GM18508 (cell line): Measurements from ENCODE around the gene PIWIL4.

Experiments
- ATAC-seq: cut with Tn5 transposase; IDR thresholded peaks from one replicate; pipeline ENCODE4 v1.9.1; 2021; ENCODE audit warnings: moderate number of reproducible peaks; ENCODE audit not compliant: insufficient read depth, unreplicated experiment

The PIWIL4 gene

DNA sequence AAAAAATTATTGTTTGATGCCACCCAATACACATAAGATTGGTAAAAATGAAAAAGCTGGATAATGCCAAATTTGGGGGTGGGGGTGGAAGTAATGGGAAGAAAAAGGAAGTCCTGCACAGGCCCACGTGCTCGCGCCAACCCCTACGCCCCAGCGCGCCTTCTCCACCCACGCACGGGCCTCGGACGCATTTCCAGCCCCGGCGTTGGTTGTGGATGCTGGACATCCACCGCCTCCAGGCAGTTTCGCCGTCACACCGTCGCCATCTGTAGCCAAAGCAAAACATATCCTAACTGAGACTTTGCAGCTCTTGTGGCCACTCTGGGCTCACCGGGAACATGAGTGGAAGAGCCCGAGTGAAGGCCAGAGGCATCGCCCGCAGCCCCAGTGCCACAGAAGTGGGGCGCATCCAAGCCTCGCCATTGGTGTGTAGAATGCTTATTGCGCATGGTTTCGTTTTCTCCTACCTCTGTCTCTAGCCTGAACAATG, at the start of gene PIWIL4:
Gene PIWIL4, plus strand, starts transcription at position 188 of the 490 bp plus-strand sequence. Its CDS starts 151 bp downstream, at position 339.
- ATAC-seq = no peak

DNA sequence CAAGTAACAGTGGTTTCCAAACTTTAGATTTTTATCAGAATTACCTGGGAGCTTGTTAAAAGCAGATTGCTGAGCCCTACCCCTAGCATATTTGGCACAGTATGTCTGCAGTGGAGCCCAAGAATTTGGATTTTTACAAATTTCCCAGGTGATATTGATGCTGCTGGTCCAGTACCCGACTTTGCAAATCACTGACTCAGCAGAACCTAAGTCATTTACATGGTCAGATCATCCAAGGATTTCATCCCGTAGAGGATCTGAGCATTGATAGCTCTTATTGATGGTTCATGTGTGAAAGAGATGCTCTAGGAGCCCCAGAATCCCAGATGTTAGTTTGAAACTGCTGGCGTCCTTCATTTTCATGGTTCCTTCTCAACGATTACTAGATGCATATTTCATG, 48.9 kb upstream of the PIWIL4 start:
- no peak for ATAC-seq

DNA sequence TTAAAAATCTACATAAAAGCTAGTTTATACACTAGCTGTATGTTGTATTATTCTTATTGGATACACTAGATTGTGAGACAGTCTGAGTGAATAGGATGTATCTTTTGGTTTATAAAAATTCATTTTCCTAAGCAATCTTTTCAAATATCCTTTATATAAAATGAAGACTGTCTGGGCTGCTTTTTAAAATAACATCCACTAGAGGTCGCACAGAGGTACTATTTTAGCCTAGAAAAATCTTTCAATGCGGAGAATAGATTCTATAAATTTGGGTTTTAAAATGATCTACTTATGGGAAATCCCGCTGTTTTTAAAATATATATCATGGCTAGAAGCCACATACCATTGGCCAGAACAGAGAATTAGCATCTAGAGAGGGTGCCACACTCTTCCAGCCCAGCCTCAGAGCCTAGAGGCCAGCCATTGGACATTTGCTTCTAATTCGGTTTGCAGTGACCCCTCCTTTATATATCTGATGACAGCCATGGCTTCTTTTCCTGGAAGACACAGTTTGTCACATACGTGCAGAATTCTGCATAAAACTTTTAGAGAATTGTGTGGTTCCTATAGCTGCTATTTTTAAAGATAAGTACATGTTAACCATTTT, 47.6 kb upstream of the PIWIL4 start:
- ATAC-seq = no peak

DNA sequence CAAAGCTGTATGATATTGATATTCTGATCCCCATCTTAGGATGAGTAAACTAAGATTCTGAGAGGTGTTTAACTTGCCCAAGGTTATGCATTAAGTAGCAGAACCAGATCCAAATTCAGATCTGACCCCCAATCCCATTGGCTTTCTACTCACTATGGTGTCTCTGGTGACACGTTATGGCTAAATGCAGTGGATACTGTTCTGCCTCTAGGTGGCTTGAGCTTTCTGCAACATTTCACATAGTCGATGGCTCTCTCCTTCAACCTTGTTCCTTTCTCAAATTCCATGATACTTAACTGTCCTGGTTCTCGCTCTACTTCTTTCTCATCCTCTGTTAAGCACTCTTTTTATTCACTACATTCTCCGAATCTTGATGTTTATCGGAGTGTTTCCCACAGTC, 45.5 kb upstream of the PIWIL4 start:
- no peak for ATAC-seq

DNA sequence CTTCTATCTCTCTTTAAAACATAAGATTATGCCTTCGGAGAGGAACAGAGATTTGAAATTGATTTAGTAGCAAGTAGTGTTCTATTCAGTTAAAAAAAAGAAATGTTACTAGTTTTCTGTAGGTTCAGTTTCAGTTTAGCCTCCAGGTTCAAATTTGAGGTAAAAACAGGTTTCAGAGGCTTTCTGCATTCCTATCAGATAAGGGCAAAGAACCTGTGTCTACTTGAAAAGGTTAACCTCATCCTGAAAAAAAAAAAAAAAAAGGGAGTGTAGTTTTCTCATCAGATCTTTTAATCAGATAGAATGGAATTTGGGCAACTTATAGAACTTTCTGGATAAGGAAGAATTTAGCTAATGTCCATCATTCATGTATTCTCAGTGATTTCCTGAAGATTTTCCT, 42.8 kb upstream of the PIWIL4 start:
- ATAC-seq = no peak

DNA sequence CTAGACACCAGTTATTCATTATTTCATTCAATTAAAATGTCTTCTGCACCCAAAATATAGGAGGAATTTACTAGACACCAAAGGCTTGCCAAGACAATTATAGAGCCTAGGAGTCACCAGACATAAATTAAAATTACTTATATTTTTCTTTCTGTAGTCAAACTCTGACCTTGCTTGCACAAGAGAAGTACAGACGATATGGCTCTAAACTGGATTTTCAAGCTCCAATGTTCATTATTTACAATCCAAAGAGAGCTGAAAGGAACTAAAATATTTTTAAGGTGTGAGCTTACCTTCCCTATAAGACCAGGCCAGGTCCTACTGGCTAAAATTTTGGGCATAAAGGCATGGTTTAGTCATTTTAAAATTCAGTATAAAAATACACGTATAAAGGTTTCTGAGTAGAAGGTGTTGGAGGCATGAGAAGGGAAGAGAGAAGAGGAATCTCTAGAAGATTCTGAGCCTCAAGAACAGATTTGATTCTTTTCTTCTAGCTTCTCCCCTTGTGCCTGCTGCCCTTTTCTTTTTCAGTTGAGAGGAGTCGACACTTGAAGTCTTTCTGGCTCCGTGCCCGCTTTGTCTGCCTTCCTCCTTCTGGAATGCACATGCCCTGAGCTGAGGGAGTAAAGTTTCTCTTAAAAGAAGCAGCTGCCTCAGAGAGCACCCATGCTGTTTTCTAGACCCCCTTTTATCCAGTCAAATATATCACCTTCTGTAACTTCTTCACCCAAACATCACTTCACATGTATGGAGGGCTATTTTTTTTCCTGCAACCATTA, 41.4 kb upstream of the PIWIL4 start:
- no peak for ATAC-seq

DNA sequence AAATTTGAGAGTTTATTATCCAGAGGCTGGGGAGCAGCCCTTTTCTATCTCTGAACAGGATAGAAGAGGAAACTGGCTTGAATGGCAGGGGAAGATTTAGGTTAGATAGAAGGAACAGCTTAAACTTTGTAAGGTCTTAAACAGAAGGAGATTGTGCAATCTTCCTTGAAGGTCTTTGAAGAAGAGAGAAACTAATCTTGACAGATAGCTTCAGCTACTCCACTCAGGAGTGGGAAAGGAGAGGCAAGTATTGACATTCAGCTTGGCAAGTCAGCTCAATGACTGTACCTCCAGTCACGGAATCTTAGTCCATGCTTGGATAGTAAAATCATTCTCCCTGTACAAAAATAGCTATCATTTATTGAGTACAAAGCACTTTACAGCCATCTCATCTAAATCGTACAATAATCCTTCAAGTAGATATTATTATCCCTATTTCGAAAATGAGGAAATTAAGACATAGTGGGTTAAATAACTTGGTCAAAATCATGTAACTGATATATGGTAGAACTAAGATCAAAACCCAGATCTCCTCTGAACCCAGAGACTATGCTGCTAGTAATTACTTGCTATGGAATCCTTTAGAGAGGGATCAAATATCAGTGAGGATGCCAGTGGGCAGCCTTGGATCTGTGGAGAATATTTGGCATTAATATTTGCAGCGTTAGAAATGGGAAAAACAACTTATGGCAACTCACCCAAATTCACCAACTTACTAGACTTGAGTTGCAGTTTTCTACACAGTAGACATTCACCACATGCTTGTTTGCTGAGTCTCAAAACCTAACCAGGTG, 40.3 kb upstream of the PIWIL4 start:
- no peak for ATAC-seq

DNA sequence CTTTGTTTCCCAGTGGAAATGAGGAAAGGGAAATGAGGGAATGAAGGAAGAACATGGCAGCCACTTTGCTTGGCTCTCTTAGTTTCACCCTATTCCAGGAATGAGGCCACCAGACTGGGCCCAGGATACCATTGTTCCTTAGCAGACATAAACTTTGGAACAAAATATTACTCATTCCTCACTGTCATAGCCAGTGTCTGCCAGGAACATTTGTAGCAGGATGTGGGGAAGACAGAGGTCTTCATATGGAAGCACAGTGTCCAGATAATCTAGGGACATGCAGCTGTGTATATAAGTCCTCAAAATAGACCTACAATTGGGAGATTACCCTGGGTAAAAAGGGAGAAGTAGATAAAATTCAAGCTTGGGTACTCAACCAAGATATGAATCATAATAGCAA, 38.6 kb upstream of the PIWIL4 start:
- ATAC-seq = no peak

DNA sequence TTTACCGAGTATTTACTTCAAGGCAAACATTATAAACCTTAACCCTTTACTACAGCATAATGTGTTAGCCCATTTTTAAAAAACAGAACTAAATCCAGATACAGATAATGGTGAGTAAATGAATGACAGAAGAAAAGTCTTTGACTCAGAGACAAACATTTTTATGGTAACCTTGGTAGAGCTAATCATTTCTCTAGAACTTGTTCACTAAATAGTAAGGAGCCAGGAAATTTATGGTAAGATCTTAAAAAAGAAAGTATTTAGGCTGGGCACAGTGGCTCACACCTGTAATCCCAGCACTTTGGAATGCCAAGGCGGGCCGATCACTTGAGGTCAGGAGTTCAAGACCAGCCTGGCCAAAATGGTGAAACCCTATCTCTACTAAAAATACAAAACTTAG, 35.0 kb upstream of the PIWIL4 start:
- ATAC-seq = no peak

DNA sequence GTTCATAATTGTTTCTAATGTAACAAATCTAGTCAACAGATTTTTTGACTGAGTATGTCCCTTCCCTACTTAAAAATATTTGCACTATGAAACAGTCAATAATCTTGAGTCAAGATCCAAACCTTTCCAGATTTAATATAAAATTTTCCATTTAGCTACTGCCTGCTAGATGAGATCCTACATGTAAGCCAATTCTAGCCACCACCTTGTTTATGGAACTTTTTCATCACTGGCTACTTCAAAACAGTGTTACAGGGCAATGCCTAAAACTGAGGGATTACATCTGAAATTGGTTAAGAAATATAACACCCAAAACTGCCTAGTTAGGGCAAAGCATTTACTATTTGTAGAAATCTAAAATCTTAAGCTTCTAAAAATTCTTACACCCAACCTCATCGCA, 34.0 kb upstream of the PIWIL4 start:
- ATAC-seq = no peak

DNA sequence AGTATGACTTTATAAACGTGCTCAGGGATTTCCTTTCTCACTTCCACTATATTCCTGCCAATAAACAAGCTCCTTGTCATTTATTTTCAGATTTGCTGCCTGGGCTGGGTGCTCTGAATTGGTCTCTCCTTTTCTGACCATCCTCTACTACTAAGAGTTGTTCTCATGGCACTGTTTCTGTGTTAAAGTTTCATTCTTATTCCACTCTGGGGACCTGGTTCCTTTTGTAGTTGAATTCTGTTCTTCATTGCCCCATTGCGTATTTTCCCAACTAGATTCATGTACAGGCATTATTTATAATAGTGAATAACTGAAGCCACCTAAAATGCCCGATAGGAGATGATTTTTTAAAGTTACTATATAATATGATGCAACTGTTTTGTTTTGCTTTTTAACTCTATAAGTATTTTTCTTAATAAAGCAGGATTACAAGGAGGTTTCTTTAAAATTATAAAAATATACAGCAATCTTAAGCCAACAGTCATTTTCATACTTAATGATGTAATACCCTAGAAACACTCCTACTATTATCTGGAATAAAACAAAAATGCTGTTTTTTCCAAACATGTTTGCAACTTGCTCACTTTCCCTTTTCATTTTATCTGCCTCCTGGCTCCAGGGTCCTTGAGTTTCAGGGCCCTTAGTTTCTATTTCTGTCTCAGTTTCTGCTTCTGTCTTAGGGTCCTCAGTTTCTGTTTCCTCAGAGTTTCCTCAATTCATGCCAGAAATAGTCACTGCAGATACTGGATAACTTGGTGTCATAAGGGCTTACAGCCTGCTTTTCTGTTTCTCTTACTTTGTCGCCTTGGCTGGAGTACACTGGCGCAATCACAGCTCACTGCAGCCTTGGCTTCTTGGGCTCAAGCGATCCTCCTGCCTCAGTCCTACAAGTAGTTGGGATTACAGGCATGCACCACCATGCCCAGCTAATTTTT, 33.2 kb upstream of the PIWIL4 start:
- ATAC-seq = no peak

DNA sequence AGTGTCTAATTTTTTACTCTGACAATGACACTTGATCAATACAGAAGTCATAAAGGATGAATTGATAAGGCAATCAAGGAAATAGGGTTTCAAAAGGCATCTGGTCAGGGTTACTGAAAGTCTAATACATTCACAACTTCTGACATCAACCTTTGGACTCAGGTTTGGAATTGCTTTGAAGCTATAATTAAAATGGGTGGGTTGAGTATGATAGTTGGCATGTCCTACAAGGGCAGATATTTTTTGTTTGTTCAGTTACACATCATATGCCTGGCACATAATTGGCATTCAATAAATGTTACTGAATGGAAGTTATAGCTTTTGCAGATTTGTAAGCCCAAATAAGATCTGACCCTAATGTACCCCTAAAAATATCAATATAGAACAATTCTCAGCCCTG, 30.8 kb upstream of the PIWIL4 start:
- no peak for ATAC-seq

DNA sequence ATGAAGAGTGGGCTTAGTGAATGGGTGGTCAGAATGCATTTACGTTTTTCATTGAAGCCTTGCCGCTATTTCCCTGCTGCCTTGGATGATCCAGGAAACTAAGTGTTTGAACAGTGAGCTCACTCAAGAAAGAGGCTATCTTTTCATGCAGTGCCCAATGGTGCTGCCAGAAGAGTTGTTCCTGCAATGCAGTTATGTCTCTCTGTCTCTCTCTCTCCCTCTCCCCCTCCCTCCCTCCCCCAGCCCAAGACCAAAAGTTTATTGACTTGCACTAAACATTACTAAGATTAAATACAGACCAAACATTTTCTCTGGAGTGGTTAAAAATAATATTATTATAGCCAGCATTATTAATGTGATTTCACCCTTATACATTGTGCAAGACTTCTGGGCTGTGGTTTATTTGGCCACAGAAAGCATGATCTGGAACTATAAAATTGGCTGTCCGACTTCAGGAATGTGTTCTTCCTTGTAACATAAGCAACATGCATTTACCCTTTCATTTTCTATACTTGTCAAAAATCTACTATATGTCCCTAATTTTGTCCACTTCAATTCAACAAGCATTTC, 30.1 kb upstream of the PIWIL4 start:
- ATAC-seq = no peak

DNA sequence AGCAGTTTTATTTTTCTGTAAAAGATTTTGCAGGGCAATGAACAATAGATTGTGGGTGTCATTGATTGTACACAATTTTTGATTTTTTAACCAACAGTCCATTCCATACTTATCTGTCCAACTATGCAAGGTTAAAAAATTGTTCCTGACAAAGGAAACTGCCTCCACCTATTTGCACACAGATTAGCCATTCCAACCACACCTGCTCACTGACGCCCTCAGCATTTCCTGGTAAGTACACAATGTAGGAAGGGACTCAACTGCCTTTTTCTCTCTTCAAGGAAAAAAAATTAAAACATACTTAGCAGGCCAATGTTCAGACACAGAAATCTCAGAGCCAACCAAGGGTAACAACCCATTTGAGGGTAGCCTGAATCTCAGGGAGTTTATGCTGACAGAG, 27.7 kb upstream of the PIWIL4 start:
- ATAC-seq = no peak

DNA sequence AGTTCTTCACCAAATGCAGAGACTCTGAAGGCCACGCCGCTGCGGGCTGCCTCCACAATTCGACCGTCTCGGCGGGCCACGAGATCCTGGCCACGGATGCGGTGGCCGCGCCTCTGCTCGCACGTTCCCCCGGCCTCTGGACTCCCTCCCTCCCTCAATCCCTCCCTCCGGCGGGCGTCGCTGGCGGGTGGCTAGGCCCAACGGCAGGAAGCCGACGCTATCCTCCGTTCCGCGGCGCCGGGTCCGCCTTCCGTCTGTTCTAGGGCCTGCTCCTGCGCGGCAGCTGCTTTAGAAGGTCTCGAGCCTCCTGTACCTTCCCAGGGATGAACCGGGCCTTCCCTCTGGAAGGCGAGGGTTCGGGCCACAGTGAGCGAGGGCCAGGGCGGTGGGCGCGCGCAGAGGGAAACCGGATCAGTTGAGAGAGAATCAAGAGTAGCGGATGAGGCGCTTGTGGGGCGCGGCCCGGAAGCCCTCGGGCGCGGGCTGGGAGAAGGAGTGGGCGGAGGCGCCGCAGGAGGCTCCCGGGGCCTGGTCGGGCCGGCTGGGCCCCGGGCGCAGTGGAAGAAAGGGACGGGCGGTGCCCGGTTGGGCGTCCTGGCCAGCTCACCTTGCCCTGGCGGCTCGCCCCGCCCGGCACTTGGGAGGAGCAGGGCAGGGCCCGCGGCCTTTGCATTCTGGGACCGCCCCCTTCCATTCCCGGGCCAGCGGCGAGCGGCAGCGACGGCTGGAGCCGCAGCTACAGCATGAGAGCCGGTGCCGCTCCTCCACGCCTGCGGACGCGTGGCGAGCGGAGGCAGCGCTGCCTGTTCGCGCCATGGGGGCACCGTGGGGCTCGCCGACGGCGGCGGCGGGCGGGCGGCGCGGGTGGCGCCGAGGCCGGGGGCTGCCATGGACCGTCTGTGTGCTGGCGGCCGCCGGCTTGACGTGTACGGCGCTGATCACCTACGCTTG, 23.2 kb upstream of the PIWIL4 start, which contains the start of gene FUT4:
Gene FUT4, plus strand, starts transcription at position 227 of the 951 bp plus-strand sequence. Its CDS starts 213 bp downstream, at position 440.
- ATAC-seq = peak; percentile 74

DNA sequence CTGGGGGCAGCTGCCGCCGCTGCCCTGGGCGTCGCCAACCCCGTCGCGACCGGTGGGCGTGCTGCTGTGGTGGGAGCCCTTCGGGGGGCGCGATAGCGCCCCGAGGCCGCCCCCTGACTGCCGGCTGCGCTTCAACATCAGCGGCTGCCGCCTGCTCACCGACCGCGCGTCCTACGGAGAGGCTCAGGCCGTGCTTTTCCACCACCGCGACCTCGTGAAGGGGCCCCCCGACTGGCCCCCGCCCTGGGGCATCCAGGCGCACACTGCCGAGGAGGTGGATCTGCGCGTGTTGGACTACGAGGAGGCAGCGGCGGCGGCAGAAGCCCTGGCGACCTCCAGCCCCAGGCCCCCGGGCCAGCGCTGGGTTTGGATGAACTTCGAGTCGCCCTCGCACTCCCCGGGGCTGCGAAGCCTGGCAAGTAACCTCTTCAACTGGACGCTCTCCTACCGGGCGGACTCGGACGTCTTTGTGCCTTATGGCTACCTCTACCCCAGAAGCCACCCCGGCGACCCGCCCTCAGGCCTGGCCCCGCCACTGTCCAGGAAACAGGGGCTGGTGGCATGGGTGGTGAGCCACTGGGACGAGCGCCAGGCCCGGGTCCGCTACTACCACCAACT, 22.4 kb upstream of the PIWIL4 start:
- no peak for ATAC-seq

DNA sequence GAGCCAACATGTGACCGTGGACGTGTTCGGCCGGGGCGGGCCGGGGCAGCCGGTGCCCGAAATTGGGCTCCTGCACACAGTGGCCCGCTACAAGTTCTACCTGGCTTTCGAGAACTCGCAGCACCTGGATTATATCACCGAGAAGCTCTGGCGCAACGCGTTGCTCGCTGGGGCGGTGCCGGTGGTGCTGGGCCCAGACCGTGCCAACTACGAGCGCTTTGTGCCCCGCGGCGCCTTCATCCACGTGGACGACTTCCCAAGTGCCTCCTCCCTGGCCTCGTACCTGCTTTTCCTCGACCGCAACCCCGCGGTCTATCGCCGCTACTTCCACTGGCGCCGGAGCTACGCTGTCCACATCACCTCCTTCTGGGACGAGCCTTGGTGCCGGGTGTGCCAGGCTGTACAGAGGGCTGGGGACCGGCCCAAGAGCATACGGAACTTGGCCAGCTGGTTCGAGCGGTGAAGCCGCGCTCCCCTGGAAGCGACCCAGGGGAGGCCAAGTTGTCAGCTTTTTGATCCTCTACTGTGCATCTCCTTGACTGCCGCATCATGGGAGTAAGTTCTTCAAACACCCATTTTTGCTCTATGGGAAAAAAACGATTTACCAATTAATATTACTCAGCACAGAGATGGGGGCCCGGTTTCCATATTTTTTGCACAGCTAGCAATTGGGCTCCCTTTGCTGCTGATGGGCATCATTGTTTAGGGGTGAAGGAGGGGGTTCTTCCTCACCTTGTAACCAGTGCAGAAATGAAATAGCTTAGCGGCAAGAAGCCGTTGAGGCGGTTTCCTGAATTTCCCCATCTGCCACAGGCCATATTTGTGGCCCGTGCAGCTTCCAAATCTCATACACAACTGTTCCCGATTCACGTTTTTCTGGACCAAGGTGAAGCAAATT, 21.7 kb upstream of the PIWIL4 start:
- no peak for ATAC-seq
